T-helper 1 cell treated with Interleukin-12 subunit alpha and Interleukin-12 subunit beta and Interleukin-4 antibody, amounts not matched to agents 30 ng/mL and 1 ng/mL, for 36 hours (primary cell): ENCODE results near the gene TXNDC15. TPM values are rescaled to one million over a fixed set of nuclear protein-coding genes. Genes with fewer than 3 reads are reported as not detected.
"Not testable (repeated sequence)": the region's sequence is repeated elsewhere in the genome, so short reads cannot be mapped to it uniquely, and the experiment has no call there.

ENCODE experiments used
- intact Hi-C: fragments of 100-400 bp; cut with micrococcal nuclease; formaldehyde crosslinking; loops from one replicate; pipeline ENCODE4 v1.15.1; 2024
- total RNA-seq: library from RNA; stranded (reverse); gene quantifications from 2 replicates; pipeline ENCODE4 v1.2.3, GENCODE V29; 2022

The TXNDC15 gene, protein sequence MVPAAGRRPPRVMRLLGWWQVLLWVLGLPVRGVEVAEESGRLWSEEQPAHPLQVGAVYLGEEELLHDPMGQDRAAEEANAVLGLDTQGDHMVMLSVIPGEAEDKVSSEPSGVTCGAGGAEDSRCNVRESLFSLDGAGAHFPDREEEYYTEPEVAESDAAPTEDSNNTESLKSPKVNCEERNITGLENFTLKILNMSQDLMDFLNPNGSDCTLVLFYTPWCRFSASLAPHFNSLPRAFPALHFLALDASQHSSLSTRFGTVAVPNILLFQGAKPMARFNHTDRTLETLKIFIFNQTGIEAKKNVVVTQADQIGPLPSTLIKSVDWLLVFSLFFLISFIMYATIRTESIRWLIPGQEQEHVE
- 72.7 and 80.5 TPM in 2 replicates for total RNA-seq

DNA sequence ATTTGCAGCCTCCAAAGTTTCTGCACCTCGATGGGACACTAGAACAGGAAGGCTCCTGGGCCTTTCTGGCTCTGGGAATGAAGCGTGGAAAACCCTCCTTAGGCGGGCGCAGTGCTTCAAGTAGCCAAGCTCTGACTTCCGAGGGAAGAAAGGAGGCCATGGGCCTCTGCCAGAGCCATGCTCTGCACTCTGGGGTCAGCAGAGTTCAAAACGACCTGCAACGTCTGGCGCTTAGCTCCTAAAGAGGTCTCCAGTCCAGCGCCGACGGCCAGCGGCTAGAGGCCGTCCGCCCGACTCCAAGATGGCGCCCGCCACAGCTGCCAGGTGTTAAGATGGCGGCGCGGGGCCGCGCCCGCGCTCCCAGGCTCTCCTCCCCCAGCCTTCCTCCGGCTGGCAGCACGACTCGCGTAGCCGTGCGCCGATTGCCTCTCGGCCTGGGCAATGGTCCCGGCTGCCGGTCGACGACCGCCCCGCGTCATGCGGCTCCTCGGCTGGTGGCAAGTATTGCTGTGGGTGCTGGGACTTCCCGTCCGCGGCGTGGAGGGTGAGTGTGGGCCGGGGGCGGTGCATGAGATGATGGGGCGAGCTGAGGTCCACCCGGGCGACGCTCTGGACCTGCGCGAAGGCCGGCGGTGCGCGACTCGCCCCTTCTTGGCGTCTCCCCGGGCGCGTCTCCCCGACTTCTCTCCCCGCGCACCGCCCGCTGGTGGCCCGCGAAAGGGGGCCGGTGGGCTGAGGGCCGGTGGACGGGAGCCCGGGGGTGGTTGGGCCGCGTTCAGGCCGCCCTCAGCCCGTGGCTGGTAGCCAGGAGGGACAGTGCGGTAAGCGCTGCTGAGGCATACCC is at the start of gene TXNDC15:
TSS of gene TXNDC15 (plus strand) at position 385 of the 844 bp plus-strand sequence. CDS start at position 442, 57 bp downstream.
- intact Hi-C loops, result loop anchor here (1.0 to 10.0 kb wide), 11 partner anchors 15 to 697 kb away; partner anchors contain the start of genes CAMLG, CDKL3, DDX46 and JADE2

- intact Hi-C loops, result no loop called here
These were observed 49.5 kb upstream of the TXNDC15 start for GRCh38 chr5:134824681-134825080.

- intact Hi-C loops, result no loop called here
These were observed 49.0 kb upstream of the TXNDC15 start for GRCh38 chr5:134825212-134825611.

- intact Hi-C loops, result no loop called here
These were observed 40.7 kb upstream of the TXNDC15 start for GRCh38 chr5:134833340-134834032.

- intact Hi-C loops, result no loop called here
These were observed 38.5 kb upstream of the TXNDC15 start for GRCh38 chr5:134835623-134836022.

- intact Hi-C loops, result no loop called here
These were observed 36.5 kb upstream of the TXNDC15 start for GRCh38 chr5:134837530-134838181.

GRCh38 chr5:134838361-134838760 is 35.8 kb upstream of the TXNDC15 start:
- intact Hi-C loops, result not testable (repeated sequence)

DNA sequence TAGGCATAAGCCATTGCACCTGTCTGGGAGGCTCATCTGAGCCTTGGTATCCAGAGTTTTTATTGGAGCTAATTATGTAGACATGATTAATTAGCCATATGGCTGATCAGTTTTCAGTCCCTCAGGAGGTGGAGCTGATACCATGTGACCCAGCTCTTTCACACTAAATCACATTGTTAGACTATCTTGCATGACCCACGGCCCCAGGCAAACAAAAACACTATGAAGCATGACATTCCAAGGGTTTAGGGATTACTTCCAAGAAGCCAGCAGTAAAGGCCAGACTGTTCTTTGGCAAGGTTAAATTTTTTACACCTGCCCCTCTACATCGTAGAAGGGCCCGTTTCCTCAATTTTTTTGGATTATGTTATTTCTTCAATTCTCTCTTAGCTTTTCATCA is 33.4 kb upstream of the TXNDC15 start:
- intact Hi-C loops, result loop anchor here (10.0 kb wide), 1 partner anchor 836 kb away; the partner anchor contains the start of gene VDAC1

DNA sequence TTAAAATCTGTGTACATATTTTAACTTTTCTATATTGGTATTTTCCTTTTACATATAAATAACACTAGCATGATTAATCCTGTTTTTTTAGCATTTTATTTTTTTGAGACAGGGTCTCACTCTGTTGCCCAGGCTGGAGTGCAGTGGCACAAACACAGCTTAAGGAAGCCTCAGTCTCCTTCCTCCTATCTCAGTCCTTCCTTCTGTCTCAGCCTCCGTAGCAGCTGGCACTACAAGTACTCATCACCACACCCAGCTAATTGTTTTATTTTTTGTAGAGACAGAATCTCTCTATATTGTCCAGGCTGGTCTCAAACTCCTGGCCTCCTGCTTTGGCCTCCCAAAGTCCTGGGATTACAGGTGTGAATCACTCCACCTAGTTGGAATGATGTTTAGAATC is 29.9 kb upstream of the TXNDC15 start:
- intact Hi-C loops, result loop anchor here (2.0 to 10.0 kb wide), 3 partner anchors 195 to 839 kb away; partner anchors contain the start of genes SEC24A, UBE2B and VDAC1

DNA sequence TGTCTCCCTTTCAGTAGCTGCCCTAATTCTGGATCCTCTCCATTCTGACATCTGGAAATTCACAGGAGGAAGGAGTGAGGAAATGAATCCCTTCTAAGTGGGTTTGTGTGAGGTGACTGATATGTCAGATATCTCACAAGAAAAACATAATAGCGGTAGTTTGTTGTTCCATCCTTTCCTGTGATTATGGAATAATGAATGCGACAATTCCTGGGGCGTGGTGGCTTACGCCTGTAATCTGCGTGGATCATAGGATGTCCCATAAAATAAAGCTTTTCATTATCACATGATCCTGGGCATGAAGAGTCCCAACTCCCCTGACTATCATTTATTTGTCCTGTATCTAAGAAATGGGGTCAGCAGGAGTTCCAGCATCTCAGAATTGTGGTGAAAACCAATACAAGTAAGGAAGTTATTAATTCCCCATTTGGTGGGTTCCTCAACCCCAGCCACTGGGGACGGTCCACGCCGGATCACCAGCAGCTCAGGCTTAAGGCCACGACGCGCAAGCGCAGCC is 28.8 kb upstream of the TXNDC15 start:
- intact Hi-C loops, result loop anchor here (1.0 to 10.0 kb wide), 9 partner anchors 59 to 841 kb away; partner anchors contain the start of genes CAMLG, DDX46, JADE2 and PPP2CA

GRCh38 chr5:134845852-134846640 is 28.1 kb upstream of the TXNDC15 start, which contains the start of gene C5orf24:
C5orf24 (plus strand) TSS chr5:134845968; CDS start chr5:134854901, 8,933 bp downstream.
- intact Hi-C loops, result loop anchor here (1.0 to 10.0 kb wide), 10 partner anchors 28 to 841 kb away; partner anchors contain the start of genes CAMLG, DDX46, JADE2 and PPP2CA

- intact Hi-C loops, result loop anchor here (1.0 to 10.0 kb wide), 3 partner anchors 28 to 842 kb away; partner anchors contain the start of genes JADE2, TXNDC15 and VDAC1
These were observed 27.6 kb upstream of the TXNDC15 start for GRCh38 chr5:134846641-134846960.

GRCh38 chr5:134849434-134849933 is 24.7 kb upstream of the TXNDC15 start:
- intact Hi-C loops, result loop anchor here (5.0 to 10.0 kb wide), 2 partner anchors 322 to 845 kb away; partner anchors contain the start of genes JADE2 and VDAC1

GRCh38 chr5:134851307-134851923 is 22.8 kb upstream of the TXNDC15 start:
- intact Hi-C loops, result no loop called here

- intact Hi-C loops, result not testable (repeated sequence)
These were observed 17.7 kb upstream of the TXNDC15 start for GRCh38 chr5:134856465-134856864.

DNA sequence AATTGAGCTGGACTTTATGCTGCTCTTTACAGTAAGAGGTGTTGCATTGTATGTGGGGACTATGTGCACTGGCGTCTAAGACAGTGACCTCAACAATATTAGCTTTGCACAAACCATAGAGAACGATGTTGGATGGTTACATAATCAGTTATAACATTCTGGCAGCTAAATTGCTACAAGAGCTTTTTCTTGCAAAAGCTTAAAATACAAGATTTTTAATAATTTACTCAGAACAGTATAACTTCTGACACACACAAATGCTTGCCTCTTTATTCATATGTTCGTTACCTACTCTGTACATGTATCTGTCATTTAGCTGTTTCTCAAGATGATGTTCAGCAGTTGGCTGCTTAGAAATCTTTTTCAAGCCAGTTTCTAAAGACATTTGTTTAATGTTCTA is 16.8 kb upstream of the TXNDC15 start:
- intact Hi-C loops, result no loop called here

DNA sequence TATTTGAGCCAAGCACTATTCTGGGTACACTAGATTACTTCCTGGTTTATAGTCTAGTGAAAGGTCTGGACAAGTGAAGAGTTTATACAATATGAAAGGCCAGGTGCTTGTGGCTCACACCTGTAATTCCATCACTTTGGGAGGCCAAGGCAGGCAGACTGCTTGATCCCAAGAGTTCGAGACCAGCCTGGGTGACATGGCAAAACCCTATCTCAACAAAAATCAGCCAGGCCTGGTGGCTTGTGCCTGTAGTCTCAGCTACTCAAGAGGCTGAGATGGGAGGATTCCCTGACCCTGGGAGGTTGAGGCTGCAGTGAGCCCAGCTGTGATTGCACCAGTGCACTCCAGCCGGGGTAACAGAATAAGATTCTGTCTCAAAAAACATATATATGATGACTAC is 9.5 kb upstream of the TXNDC15 start:
- intact Hi-C loops, result no loop called here

DNA sequence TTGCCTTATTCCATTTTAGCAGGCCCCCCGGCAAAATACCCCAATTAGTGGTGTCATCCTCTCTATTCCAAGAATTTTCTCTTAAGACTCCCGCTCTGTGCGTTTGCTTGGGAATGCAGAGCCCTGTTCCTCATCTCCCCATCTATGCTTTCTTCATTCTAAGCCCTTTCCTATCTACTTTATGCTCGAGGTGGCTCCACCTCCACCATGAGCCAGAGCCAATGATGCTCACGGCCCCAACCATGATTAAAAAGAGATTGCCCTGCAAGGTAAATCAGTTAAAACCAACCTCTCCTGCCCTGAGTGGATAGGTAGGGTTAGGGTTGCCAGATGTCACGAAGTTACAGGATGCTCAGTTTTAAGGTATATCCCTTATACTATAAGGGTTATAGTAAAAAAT is 677 bp upstream of the TXNDC15 start:
- intact Hi-C loops, result loop anchor here (1.0 to 10.0 kb wide), 4 partner anchors 225 to 697 kb away; partner anchors contain the start of genes JADE2, PPP2CA, SEC24A and SKP1
